HepG2 (cell line): Measurements from ENCODE around the gene KIAA0232. TPM values are rescaled to one million over a fixed set of nuclear protein-coding genes. Genes with fewer than 3 reads are reported as not detected.

ENCODE experiments used
- AGO1 ChIP-seq: fragments of 200-400 bp; formaldehyde crosslinking; IDR thresholded peaks from 2 replicates; pipeline ENCODE4 v1.6.1; 2017; ENCODE audit warnings: mild to moderate bottlenecking, low read depth, low read length, moderate library complexity; ENCODE audit not compliant: poor library complexity, severe bottlenecking
- ATF5 ChIP-seq: sonication (generic); formaldehyde crosslinking; IDR thresholded peaks from 2 replicates; pipeline ENCODE4 v1.4.0; 2020; ENCODE audit warnings: mild to moderate bottlenecking, low read depth, missing genetic modification reagents
- DMTF1 ChIP-seq: sonication (generic); formaldehyde crosslinking; IDR thresholded peaks from 2 replicates; pipeline ENCODE4 v1.4.0; 2020; ENCODE audit warnings: mild to moderate bottlenecking, missing genetic modification reagents
- FOXK2 ChIP-seq: fragments of 450-650 bp; IDR thresholded peaks from 2 replicates; pipeline ENCODE4 v1.6.1; 2016
- NCOA1 ChIP-seq: sonication (generic); formaldehyde crosslinking; IDR thresholded peaks from 2 replicates; pipeline ENCODE4 v1.9.0; 2021; ENCODE audit warnings: missing genetic modification reagents
- RAD21 ChIP-seq: fragments of 450-650 bp; formaldehyde crosslinking; IDR thresholded peaks from 2 replicates; pipeline ENCODE4 v1.5.0; 2020; ENCODE audit warnings: mild to moderate bottlenecking
- SPEN ChIP-seq: sonication (generic); formaldehyde crosslinking; IDR thresholded peaks from 2 replicates; pipeline ENCODE4 v1.5.1; 2020; ENCODE audit warnings: low read depth, mild to moderate bottlenecking, missing genetic modification reagents
- TEF ChIP-seq: sonication (generic); formaldehyde crosslinking; IDR thresholded peaks from 2 replicates; pipeline ENCODE4 v1.5.0; 2020; ENCODE audit warnings: missing genetic modification reagents
- TRIM24 ChIP-seq: sonication (generic); formaldehyde crosslinking; IDR thresholded peaks from 2 replicates; pipeline ENCODE4 v1.8.0; 2022; ENCODE audit warnings: mild to moderate bottlenecking, missing genetic modification reagents
- ZEB1 ChIP-seq: IDR thresholded peaks from 2 replicates; pipeline ENCODE4 v1.6.1; 2012; ENCODE audit warnings: mild to moderate bottlenecking, low read depth, inconsistent platforms; ENCODE audit not compliant: insufficient replicate concordance
- ZHX2 ChIP-seq, 2 experiments: sonication (generic) in 1 of 2; formaldehyde crosslinking in 1 of 2; IDR thresholded peaks; 2 replicates each; pipeline versions ENCODE4 v1.6.1 to v1.9.0; 2014 to 2022; ENCODE audit warnings: antibody characterized with exemption in 1 of 2, borderline replicate concordance in 1 of 2, inconsistent platforms in 1 of 2, low read depth in 1 of 2, missing genetic modification reagents in 1 of 2
- ZNF17 ChIP-seq: sonication (generic); formaldehyde crosslinking; IDR thresholded peaks from 2 replicates; pipeline ENCODE4 v1.5.0; 2020; ENCODE audit warnings: mild to moderate bottlenecking, missing genetic modification reagents
- ZNF75D ChIP-seq: sonication (generic); formaldehyde crosslinking; IDR thresholded peaks from 2 replicates; pipeline ENCODE4 v1.8.1; 2023; ENCODE audit warnings: missing genetic modification reagents, mild to moderate bottlenecking, borderline replicate concordance
- ZUFSP ChIP-seq: sonication (generic); formaldehyde crosslinking; IDR thresholded peaks from 2 replicates; pipeline ENCODE4 v1.9.0; 2021; ENCODE audit warnings: missing genetic modification reagents, mild to moderate bottlenecking, borderline replicate concordance
- polyA plus RNA-seq, 8 experiments: library from polyadenylated mRNA; depleted of rRNA in 3 of 8; stranded (reverse) in 7 of 8; unstranded in 1 of 8; fragments of >200 nt; fragmentation: Illumina TruSeq in 4 of 8; extraction: Trizol in 4 of 8; gene quantifications; 2 replicates each; pipeline versions ENCODE4 v1.2.1 to v1.2.3, GENCODE V29; 2011 to 2016; ENCODE audit warnings: low read depth in 4 of 8, missing spikeins in 1 of 8, mixed read lengths in 1 of 8; ENCODE audit not compliant: insufficient read depth in 1 of 8
- total RNA-seq, 5 experiments: library from RNA; depleted of rRNA; stranded (reverse); fragments of >200 nt; fragmentation: Illumina TruSeq; extraction: Trizol; gene quantifications; 2 replicates each; pipeline ENCODE4 v1.2.3, GENCODE V29; 2016; ENCODE audit warnings: low read depth in 1 of 5

Gene KIAA0232
- total and polyA plus RNA-seq, 2 of the 13 experiments (the other 11 are each of a cell fraction or from before 2014, with no cell fraction given) = 7.8 to 17.1 TPM

GRCh38 chr4:6917461-6918271, 135.1 kb downstream of the KIAA0232 start (continued):
- peak; percentile 47; the same call in 1 of the 2 replicates for TF ChIP-seq TEF
- TF ChIP-seq DMTF1 (CRISPR knock-in tag) = 0 out of 2 replicates have a peak, but pooled peaks have one; percentile 45
- peak; percentile 75 for TF ChIP-seq ZEB1
- TF ChIP-seq ZUFSP (CRISPR knock-in tag) = no peak
- TF ChIP-seq ATF5 = peak; percentile 92
- TF ChIP-seq RAD21 (CRISPR knock-in tag) = peak; percentile 67
- no peak; the same call in 1 of the 2 replicates for TF ChIP-seq SPEN (CRISPR knock-in tag)
- peak; percentile 5; the same call in 1 of the 2 replicates for TF ChIP-seq FOXK2
- TF ChIP-seq TRIM24 = no peak
- TF ChIP-seq ZNF17 (CRISPR knock-in tag) = no peak
- TF ChIP-seq ZNF75D = no peak
- no peak for TF ChIP-seq AGO1
- no peak; the same call in 1 of the 2 replicates for TF ChIP-seq NCOA1 (CRISPR knock-in tag)
- TF ChIP-seq ZHX2 (IDR thresholded peaks at IDR 0.05; ENCODE audit: low read depth) = 0 out of 2 replicates have a peak, but pooled peaks have one; percentile 42
- TF ChIP-seq ZHX2 (CRISPR knock-in tag; IDR thresholded peaks at IDR 0.05; ENCODE audit: borderline replicate concordance) = no peak
